GM21737 (cell line): ENCODE measurements around the gene PSME3IP1.
"Not testable (repeated sequence)": the region's sequence is repeated elsewhere in the genome, so short reads cannot be mapped to it uniquely, and the experiment has no call there.

Experiments used
- ATAC-seq: cut with Tn5 transposase; IDR thresholded peaks from one replicate; pipeline ENCODE4 v1.9.1; 2021; ENCODE audit warnings: mild to moderate bottlenecking, moderate library complexity; ENCODE audit not compliant: unreplicated experiment

Gene PSME3IP1

DNA sequence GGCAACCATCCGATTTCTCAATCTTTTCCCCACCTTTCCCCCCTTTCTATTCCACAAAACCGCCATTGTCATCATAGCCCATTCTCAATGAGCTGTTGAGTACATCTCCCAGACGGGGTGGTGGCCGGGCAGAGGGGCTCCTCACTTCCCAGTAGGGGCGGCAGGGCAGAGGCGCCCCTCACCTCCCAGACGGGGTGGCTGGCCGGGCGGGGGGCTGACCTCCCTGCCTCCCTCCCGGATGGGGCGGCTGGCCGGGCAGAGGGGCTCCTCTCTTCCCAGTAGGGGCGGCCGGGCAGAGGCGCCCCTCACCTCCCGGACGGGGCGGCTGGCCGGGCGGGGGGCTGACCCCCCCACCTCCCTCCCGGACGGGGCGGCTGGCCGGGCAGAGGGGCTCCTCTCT lies 14.5 kb upstream of the PSME3IP1 start:
- not testable (repeated sequence) for ATAC-seq

DNA sequence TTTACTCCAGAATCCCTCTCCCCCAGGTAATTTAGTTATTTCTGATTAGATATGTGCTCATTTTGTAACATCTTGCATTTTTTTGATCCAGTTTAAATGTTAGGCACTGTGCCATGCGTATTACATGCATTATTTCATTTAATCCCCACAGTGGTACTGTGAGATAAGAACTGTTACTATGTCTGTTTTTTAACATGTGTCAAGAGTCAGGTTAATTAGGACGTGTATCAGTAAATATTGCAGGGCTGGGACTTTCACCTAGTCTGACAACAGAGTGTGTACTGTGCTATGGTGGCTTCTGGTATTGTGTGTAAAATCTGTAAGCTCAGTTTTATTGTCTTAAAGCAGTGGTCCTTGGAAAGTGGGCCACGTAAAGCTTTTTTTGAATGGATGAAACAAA lies 10.9 kb upstream of the PSME3IP1 start:
- no peak for ATAC-seq

DNA sequence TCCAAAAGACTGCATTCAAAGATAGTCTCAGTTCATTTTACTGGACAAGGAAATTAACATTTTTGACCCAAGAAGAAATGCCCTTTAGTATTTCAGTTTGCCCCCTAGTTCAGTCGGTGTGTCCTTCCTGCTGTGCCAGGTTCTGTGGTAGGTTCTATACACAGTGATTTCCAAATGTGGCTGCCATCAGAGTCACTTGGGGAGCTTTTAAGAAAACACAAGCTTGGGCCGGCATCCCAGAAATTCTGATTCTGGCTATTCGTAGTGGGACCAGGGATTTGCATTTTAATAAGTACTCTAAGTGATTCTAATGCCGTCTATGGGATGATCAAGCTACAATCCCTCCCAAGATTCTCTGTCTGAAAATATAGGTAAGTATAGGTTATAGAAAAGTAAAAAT lies 10.4 kb upstream of the PSME3IP1 start:
- ATAC-seq: no peak

DNA sequence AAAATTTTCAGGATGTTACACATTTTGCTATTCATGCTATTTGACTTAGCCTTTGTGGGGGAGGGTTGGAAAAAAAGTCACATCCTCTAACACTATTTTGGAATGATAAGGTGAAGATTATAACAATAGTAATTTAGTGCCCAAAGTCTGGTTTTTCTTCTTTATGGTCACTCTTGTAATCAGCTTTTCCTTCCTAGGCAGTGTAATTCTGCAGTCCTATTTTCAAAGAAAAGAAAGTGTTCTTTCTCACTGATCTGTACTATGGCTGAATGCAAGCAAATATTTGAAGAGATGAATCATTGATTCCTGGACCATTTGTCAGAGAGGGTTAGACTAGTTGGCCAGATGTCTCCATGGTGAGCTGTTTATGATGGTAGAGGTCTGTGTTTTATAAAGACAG lies 8.7 kb upstream of the PSME3IP1 start:
- ATAC-seq: no peak

DNA sequence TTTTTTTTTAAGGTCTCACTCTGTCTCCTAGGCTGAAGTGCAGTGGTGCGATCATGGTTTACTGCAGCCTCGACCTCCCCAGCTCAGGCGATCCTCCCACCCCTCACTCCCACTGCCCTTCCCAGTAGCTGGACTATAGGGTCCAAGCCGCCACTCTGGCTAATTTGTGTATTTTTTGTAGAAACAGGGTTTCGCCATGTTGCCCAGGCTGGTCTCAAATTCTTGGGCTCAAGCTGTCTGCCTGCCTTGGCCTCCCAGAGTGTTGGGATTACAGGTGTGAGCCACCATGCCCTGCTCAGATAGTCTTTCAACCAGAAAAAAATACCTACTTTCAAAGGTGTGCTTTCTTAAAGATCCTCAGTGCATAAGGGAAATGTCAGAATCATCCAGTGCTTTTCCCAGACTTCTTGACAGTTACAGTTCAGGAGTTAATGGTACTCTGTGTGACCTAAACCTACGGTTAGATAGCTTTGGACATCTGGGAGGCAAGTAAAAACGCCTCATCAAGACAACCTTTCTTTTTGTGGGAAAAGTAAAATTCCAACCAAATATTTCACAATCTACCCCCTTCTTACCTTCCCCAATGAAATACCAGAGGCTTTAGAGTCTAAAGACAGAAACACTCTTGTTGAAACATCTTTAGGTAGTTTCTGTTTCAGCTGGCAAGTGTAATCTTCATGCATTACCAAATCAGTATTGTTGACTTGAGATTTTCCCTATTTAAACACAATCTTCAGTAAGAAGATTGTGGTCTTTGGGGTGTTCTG lies 7.1 kb upstream of the PSME3IP1 start:
- ATAC-seq: no peak

- ATAC-seq: no peak
Observed at GRCh38 chr16:57192146-57192545, 6.3 kb upstream of the PSME3IP1 start.

GRCh38 chr16:57191056-57191571 lies 5.3 kb upstream of the PSME3IP1 start:
- ATAC-seq: no peak

GRCh38 chr16:57190136-57190535 lies 4.3 kb upstream of the PSME3IP1 start:
- ATAC-seq: no peak

- not testable (repeated sequence) for ATAC-seq
Observed at GRCh38 chr16:57189527-57189926, 3.7 kb upstream of the PSME3IP1 start.

DNA sequence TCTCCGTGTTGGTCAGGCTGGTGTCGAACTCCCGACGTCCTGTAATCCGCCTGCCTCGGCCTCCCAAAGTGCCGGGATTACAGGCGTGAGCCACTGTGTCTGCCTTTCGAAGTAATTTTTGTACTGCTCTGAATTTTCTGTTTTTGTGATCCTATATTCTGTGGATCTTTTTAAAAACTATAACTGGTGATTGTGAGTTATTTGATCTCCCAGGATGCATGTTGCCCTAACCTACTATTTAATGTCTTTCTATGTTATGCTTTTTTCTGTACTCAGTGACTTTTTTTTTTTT lies 2.8 kb upstream of the PSME3IP1 start:
- no peak for ATAC-seq

DNA sequence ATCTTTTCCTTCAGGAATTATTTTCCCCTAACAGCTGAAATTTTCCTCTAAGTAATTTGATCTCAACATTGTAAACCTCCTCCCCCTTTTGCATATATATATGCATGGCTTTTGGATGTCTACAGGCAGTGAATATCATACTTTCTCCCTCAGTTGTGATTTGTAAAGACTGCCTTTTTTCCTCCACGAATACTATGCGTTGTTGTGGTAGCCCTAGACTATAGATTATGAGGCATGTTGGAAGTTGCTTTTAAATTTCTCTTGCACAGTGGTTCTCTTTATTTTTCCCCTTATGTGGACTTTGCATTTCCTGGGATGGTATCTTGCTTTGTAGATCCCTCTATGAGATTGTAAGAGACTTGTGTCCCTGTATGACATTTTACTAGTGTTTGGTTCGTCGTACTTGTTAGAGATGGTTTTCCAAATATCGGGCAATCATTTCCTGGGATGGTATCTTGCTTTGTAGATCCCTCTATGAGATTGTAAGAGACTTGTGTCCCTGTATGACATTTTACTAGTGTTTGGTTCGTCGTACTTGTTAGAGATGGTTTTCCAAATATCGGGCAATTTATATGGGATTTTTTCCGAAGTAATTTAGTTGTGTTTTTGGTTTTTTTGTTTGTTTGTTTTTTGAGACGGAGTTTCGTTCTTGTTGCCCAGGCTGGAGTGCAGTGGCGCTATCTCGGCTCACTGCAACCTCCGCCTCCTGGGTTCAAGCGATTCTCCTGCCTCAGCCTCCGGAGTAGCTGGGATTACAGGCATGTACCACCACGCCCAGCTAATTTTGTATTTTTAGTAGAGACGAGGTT lies 2.3 kb upstream of the PSME3IP1 start:
- not testable (repeated sequence) for ATAC-seq

- no peak for ATAC-seq
Observed at GRCh38 chr16:57186872-57187854, 1.3 kb upstream of the PSME3IP1 start.

DNA sequence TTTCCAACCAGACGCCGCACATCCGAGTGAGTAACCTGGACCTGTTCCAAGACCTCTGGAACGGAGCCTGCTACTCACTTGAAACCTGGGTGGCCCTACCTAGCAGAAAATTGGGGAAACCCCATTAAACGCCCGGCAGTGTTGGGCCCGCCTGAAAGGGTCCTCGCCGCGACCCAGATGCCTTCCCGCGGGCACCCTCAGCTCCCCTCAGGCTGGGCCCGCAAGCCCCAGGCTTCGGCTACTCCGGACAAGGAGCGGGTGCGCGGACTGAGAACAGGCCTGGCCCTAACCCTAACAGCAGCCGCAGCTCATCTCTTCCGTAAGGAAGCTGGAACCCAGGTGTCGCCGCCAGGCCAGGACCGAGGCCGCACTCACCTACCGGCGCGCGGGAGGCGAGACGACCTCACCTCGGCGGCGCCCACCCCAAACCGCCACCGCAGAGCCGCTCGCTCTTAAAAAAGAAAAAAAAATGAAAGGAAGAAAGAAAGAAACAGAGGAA lies 344 bp downstream of the PSME3IP1 start:
- ATAC-seq: peak; percentile 31

GRCh38 chr16:57184887-57185445 lies 873 bp downstream of the PSME3IP1 start:
- no peak for ATAC-seq

GRCh38 chr16:57184113-57184512 lies 1.7 kb downstream of the PSME3IP1 start:
- ATAC-seq: no peak

DNA sequence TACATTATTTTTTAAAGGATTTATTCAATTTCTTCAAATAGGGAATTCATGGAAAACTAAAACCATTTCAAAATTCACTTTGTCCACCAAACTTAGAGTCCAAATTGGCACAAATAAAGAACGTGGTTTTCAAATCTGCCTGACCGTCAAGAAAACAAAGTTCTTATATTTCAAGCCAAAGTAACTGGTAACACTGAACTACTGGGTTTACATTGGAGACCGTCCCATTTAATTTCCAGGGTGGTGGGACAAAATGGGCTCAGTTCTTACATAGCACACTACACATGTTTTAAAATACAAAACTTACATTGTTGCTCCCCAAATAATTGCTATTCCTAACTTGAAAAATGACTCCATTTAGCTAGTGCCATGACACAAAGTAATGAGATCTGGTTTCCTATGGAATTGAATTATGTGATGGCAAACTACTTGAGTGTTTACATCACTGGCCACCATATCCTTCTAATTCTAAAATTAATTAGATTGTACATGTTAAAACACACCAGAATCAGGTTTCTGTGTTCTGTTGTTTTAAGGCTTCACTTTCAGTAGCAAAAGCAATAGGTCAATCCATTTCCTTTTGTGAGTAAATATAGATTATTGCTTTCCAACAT lies 6.5 kb downstream of the PSME3IP1 start:
- no peak for ATAC-seq

DNA sequence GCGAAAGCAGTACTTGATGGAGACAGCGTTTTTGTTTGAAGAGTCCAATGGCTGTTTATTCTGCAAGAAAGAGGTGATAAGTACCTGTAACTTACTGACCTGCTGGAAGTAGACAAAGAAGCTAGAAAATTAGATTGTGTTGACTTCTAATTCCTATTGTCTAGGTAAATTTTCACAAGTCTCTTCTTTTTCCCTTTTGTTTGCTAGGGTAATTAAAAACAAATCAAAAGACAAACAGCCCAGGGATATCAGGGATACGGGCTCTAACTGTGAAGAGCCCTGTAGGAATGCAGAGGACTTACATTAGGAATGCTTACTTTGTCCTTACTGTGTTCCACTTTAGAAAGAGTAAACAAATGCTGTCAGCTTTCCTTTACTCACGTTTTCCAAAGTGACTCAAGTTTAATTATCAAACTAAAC lies 7.0 kb downstream of the PSME3IP1 start:
- ATAC-seq: no peak

- ATAC-seq: no peak
Observed at GRCh38 chr16:57178196-57178595, 7.6 kb downstream of the PSME3IP1 start.

DNA sequence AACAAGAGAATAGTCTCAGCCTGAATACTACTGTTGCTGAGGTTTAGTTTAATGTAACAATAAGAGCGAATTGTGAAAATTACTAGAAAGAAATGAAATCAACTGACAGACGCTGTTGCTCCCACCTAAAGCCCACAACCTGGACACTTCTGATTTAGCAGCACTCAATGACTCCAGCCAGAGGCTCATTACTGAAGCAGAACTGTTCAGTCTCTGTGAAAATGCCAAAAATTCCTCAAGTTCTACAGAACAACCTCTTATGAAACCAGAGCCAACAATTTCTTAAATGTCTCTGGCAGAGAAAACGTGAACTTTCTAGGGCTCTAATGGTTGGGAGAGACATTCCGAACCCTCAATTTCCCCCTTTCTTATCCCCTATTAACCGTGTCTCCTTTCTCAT lies 9.9 kb downstream of the PSME3IP1 start:
- ATAC-seq: no peak

DNA sequence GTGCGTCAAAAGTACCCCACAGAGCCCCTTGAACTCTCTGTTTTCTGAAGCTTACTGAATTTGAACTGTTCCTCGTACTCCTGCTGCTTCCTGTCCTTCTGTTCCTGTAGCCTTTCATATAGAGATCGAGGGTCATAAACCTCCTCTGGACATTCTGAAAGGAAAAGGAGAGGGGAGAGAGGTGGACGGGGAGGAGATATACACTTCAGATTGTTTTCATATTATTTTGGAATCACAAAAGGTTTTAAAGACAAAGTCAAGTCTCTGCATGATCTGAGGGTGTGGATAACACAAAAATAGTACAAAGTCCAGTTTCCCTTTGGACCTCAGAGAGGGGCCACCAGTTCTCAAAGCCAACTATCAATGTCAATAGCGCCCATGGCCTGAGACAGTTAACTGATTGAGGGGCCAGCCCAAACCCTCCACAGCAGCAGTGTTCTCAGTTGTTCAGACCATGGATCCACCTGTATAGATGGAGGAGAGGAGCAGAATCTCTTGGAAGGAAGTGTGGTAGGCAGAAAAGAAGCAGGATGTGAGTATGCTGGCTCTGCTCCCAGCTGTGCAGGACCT lies 13.0 kb downstream of the PSME3IP1 start:
- no peak for ATAC-seq
